IPS-20b (cell line): ENCODE data around the gene ZNF280D.

Experiments used
- H3K27ac ChIP-seq: one replicate; pipeline ENCODE4 v1.5.1; 2013; ENCODE audit warnings: low read length
- H3K27me3 ChIP-seq: 2 replicates; pipeline ENCODE4 v1.6.1; 2013; ENCODE audit warnings: mild to moderate bottlenecking, low read length, inconsistent platforms; ENCODE audit not compliant: insufficient read depth
- H3K36me3 ChIP-seq: 2 replicates; pipeline ENCODE4 v1.6.1; 2013; ENCODE audit warnings: low read depth, mild to moderate bottlenecking, inconsistent platforms, low read length, moderate library complexity; ENCODE audit not compliant: insufficient read depth
- H3K4me1 ChIP-seq: 2 replicates; pipeline ENCODE4 v1.6.1; 2013; ENCODE audit warnings: mild to moderate bottlenecking, control low read depth, inconsistent platforms, low read length, moderate library complexity; ENCODE audit not compliant: insufficient read depth
- H3K4me3 ChIP-seq: 2 replicates; pipeline ENCODE4 v1.5.1; 2013; ENCODE audit warnings: mild to moderate bottlenecking, low read length, inconsistent platforms
- H3K9ac ChIP-seq: 2 replicates; pipeline ENCODE4 v1.6.1; 2013; ENCODE audit warnings: low read depth, mild to moderate bottlenecking, inconsistent platforms, low read length, moderate library complexity
- H3K9me3 ChIP-seq: 2 replicates; pipeline ENCODE4 v1.6.1; 2013; ENCODE audit warnings: mild to moderate bottlenecking, low read depth, low read length, inconsistent platforms; ENCODE audit not compliant: insufficient read depth

Gene ZNF280D

DNA sequence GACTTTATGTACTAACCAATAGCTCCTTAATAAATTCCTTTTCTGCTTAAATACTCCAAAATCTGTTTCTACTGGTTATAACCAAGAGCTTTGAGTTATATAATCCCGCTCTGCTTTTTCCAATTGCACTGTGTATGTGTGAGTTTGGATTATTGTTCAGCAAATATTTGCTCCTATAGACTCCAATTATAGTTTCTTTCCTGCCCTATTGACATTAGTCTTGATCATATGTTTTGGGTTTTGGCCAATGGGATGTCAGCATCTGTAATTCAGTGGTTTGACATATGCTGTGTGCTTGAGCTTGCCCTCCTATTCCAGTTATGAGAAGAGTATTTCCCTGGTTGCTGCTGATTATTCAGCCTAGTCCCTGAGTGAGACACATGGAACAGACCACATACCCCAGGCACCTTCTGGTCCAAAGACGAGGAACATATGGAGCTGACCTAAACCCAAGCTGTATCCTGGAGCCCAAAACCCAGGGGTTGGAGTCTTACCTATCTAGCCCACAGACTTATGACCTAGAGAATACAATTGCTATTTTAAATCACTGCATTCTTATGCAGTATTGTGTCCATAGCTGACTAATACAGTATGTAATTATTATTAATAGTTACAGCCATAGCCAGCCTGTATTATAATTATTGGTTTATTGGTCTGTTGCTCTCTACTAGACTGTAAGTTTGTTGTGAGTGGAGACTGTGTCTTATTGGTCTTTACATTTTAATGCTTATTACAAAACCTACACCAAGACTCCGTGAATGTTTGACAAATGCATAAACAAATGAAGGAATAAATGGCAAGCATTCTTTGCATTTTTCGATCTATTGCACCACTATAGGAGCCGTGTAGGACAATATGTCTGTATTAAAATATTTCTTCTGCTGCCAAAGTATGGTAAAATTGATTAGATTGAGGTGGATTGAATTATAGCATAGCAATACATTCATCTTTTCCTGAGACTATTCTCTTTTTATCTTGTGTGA is 11.7 kb upstream of the ZNF280D start:
- no peaks in the 10 kb centered on the region for H3K27me3 ChIP-seq
- H3K27ac ChIP-seq = no peak overlapping the region
- H3K4me3 ChIP-seq = no peak overlapping the region
- H3K36me3 ChIP-seq = no peaks in the 10 kb centered on the region
- H3K4me1 ChIP-seq = peaks cover 1% of the 10 kb centered on the region; the same call in 1 of the 2 replicates
- H3K9ac ChIP-seq = no peak overlapping the region
- no peaks in the 10 kb centered on the region for H3K9me3 ChIP-seq

DNA sequence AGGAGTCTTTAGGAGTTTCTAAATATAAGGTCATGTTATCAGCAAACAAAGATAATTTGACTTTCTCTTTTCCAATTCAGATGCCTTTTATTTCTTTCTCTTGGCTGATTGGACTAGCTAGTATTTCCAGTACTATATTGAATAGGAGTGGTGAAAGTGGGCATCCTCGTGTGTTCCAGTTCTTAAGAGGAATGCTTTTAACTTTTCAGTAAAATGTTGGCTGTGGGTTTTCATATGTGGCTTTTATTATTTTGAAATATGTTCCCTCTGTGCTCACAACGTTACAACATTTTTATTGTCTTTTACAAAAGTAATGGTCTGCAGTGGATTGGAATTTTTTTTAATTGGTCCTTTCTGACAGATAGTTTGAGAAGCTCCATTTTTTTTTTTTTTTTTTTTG is 8.2 kb upstream of the ZNF280D start:
- no peak overlapping the region for H3K9ac ChIP-seq
- H3K36me3 ChIP-seq = no peaks in the 10 kb centered on the region
- H3K4me1 ChIP-seq = peaks cover 22% of the 10 kb centered on the region
- H3K27ac ChIP-seq = no peak overlapping the region
- no peaks in the 10 kb centered on the region for H3K9me3 ChIP-seq
- H3K4me3 ChIP-seq = no peak overlapping the region
- H3K27me3 ChIP-seq = no peaks in the 10 kb centered on the region

DNA sequence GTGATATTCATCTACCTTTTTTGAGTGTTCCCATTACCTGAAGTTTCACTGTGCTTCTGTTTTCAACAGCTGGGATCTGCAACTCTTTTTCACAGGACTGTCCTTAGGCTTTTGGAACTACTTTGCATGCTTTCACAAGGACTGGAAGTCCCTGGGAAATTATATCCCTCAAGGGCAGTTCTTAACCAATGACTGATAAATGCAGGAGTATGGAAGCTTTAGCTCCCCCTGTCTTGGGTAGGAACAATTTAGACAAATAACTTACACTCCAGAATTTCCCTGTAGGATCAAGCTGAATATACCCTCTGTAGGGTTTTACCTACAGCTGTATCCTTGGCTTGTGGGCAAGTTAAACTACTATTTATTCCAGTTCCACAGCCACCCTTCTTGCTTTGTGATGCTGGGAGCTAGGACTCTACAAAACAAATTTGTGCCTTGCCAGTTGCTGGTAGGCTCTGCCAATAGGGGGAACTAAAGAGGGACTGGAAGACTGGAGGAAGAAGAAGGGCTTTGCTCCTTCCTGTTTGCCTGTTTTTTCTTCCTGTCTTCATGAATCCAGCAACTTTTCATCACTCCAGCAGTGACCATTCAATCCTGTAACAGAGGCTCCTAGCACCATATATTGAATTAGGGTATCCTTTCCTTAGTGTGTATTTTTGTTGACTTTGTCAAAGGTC is 6.8 kb upstream of the ZNF280D start:
- no peaks in the 10 kb centered on the region for H3K36me3 ChIP-seq
- H3K9ac ChIP-seq = no peak overlapping the region
- H3K4me1 ChIP-seq = peaks cover 23% of the 10 kb centered on the region
- H3K9me3 ChIP-seq = no peaks in the 10 kb centered on the region
- no peaks in the 10 kb centered on the region for H3K27me3 ChIP-seq
- no peak overlapping the region for H3K4me3 ChIP-seq
- H3K27ac ChIP-seq = no peak overlapping the region

DNA sequence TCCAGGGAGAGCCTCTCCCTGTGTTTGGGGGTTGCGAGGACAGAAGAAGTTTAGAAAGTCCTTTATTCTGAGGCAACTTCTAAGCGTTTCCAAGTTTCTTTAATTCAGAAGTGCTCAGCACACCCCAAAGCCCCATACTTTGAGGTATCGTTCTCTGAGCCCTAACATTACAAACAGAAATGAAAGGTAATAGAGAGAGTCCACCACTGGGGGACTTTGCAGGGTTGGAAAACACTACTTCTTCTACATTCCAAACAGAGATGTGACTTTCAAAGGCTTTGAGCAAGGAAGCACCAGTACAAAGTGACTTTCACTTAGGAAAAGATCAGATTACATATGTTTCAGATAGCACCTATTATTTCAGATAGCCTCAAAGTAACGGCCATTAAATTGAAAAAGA is 6.2 kb upstream of the ZNF280D start:
- Histone ChIP-seq H3K4me3 (peak overlapping the region; percentile 22; the same call in 1 of the 2 replicates), H3K9me3 (peaks cover 5% of the 10 kb centered on the region; the same call in 1 of the 2 replicates), H3K36me3 (no peaks in the 10 kb centered on the region), H3K27ac (no peak overlapping the region), H3K27me3 (no peaks in the 10 kb centered on the region; the same call in 1 of the 2 replicates), H3K9ac (no peak overlapping the region), H3K4me1 (peaks cover 23% of the 10 kb centered on the region)

- Histone ChIP-seq H3K4me3 (no peak overlapping the region), H3K4me1 (peaks cover 23% of the 10 kb centered on the region), H3K9ac (no peak overlapping the region), H3K27ac (no peak overlapping the region), H3K9me3 (peaks cover 13% of the 10 kb centered on the region; the same call in 1 of the 2 replicates), H3K36me3 (no peaks in the 10 kb centered on the region), H3K27me3 (no peaks in the 10 kb centered on the region; the same call in 1 of the 2 replicates)
Observed at GRCh38 chr15:56737791-56738190, 4.5 kb upstream of the ZNF280D start.

DNA sequence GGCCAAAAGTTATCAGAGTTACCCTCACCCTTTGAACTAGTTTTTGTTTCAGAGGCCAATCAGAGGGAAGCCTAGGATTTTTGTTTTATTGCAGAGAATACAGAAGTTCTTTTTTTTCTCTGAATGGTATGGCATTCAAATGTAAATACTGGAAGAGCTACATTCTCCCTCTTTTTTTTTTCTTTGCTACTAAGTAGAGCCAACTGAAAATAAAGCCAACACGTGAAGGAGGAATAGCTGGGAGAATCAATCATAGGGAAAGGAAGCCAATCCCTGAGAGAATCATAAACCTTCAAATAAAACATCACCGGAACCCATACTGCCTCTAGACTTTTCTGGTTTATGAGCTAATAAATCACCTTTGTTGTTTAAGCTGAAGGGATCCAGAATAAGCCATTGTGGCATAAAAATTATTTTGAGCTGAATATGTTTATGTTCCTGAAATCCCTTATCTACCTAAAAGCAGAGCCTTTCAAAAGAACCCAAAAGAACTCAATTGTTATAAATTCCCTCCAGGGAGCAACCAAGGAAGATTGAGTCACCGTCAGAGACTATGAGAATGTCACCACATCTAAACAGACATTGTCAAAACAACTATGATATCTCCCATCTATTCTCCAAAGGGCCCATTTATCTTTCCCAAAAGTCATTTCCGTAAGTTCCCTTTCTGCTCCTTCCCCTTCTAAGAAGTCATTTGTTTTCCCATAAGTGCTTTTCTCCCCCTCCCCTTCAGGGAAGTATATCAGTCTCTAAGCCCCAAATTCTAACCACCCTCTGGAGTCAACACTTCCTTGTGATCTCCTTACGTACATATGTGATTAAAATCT is 3.8 kb upstream of the ZNF280D start:
- H3K36me3 ChIP-seq = no peaks in the 10 kb centered on the region
- no peak overlapping the region for H3K4me3 ChIP-seq
- H3K4me1 ChIP-seq = peaks cover 29% of the 10 kb centered on the region
- no peak overlapping the region for H3K9ac ChIP-seq
- H3K9me3 ChIP-seq = peaks cover 13% of the 10 kb centered on the region; the same call in 1 of the 2 replicates
- no peaks in the 10 kb centered on the region; the same call in 1 of the 2 replicates for H3K27me3 ChIP-seq
- no peak overlapping the region for H3K27ac ChIP-seq

DNA sequence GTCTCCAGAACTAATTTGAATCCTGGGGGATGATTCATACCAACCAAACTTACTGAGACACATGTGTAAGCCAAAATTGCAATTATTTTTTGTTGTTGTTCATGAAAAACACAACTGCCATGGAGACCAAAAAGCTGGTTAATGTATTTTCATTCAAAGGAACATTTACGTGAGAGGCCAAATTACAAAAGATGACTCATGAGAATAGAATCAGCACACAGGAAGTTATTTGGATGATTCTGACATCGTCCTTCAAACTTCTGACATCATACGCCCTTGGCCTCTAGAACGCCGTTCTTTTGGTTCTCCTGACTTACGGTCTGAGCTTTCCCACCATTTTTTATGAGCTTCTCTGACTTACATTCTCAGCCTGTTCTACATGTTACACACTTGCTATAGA is 3.0 kb upstream of the ZNF280D start:
- Histone ChIP-seq H3K27me3 (no peaks in the 10 kb centered on the region; the same call in 1 of the 2 replicates), H3K9me3 (peaks cover 13% of the 10 kb centered on the region; the same call in 1 of the 2 replicates), H3K27ac (no peak overlapping the region), H3K36me3 (no peaks in the 10 kb centered on the region), H3K4me3 (no peak overlapping the region), H3K4me1 (peaks cover 32% of the 10 kb centered on the region), H3K9ac (no peak overlapping the region)

- H3K4me3 ChIP-seq = no peak overlapping the region
- H3K27me3 ChIP-seq = no peaks in the 10 kb centered on the region; the same call in 1 of the 2 replicates
- peaks cover 32% of the 10 kb centered on the region for H3K4me1 ChIP-seq
- H3K9ac ChIP-seq = no peak overlapping the region
- no peak overlapping the region for H3K27ac ChIP-seq
- peaks cover 13% of the 10 kb centered on the region; the same call in 1 of the 2 replicates for H3K9me3 ChIP-seq
- H3K36me3 ChIP-seq = no peaks in the 10 kb centered on the region
Observed at GRCh38 chr15:56735589-56735988, 2.3 kb upstream of the ZNF280D start.

DNA sequence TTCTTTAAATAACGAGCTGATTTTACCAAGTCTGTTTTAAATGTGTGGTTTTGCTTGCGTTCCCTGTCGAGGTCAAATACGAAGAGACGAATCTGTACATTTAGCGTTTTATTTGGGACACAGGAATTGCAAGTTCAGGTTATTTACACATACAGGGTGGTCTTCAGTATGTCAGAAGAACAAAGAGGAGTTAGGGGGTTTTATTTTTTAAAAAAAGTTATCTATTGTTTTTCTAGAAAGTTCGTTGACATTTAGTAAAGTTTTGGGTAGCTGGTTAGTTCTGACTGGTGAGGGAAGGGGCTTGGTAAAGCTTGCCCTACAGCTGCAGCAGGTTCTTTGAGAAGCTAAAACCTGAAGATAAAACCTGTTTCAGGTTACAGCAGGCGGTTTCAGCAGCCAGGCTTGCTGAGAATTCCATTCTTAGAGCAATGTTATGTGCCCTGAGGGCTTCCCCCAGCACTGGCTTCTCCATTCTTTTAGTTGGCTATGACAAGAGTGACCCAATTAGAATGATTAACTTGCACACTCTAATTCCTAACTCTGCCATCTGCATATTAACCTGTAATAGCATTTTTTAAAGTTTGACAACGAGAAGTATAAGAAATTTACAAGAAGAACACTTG is 815 bp upstream of the ZNF280D start:
- Histone ChIP-seq H3K4me3 (no peak overlapping the region), H3K4me1 (peaks cover 22% of the 10 kb centered on the region), H3K36me3 (no peaks in the 10 kb centered on the region), H3K9ac (no peak overlapping the region), H3K9me3 (peaks cover 13% of the 10 kb centered on the region; the same call in 1 of the 2 replicates), H3K27me3 (no peaks in the 10 kb centered on the region; the same call in 1 of the 2 replicates), H3K27ac (no peak overlapping the region)

DNA sequence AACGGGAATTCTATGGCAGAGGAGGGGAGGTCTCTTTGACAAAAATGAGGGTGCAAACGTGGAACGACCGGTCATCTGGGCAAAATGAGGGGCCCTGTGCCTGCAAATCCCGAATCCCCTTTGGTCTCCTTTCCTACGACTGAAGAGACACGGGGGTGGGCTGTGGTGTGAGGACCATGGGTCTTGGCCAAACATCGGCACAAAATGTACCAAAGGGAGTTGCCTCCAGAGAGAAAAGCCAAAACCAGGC is 498 bp downstream of the ZNF280D start:
- Histone ChIP-seq H3K9me3 (peaks cover 13% of the 10 kb centered on the region; the same call in 1 of the 2 replicates), H3K27ac (peak overlapping the region; percentile 76), H3K27me3 (no peaks in the 10 kb centered on the region; the same call in 1 of the 2 replicates), H3K36me3 (no peaks in the 10 kb centered on the region), H3K4me3 (peak overlapping the region; percentile 71), H3K9ac (peak overlapping the region; percentile 88), H3K4me1 (peaks cover 20% of the 10 kb centered on the region)
